ENCODE measurements around the gene VMP1. TPM values are rescaled to one million over a fixed set of nuclear protein-coding genes. Genes with fewer than 3 reads are reported as not detected.
A peak's percentile ranks its signal among the peaks of the same experiment; 100 is the strongest.
"Not testable (repeated sequence)": the region's sequence is repeated elsewhere in the genome, so short reads cannot be mapped to it uniquely, and the experiment has no call there.

Gene VMP1
- total and polyA plus RNA-seq, 2 donors (not counting 1 experiment from before 2014, with no cell fraction given) = 20.4 to 83.5 TPM

GRCh38 chr17:59804901-59805465 is 97.5 kb downstream of the VMP1 start:
- Mint-ChIP-seq H3K4me1 (peaks cover 4% of the 10 kb centered on the region), H3K9me3 (ENCODE audit: insufficient read depth) (no peaks in the 10 kb centered on the region), H3K27me3 (no peaks in the 10 kb centered on the region), H3K27ac (no peak overlapping the region), H3K4me3 (peak overlapping the region; percentile 43)
- Histone ChIP-seq H3K4me3 (ENCODE audit: control extremely low read depth in 1 of 5, extremely low read depth in 1 of 5, insufficient read depth in 1 of 5, low read depth in 2 of 5, low read length in 4 of 5) (peak overlapping the region in 2 of 5 experiments; percentile 4 to 13), H3K36me3 (replicated peaks in 1 of 2; ENCODE audit: control extremely low read depth in 1 of 2, control insufficient read depth in 1 of 2, extremely low read depth in 1 of 2, insufficient read depth in 2 of 2, low read length in 1 of 2) (no peaks in the 10 kb centered on the region), H3K27me3 (replicated peaks in 1 of 4; ENCODE audit: control extremely low read depth in 1 of 4, control insufficient read depth in 3 of 4, insufficient read depth in 4 of 4, low read length in 3 of 4) (no peaks in the 10 kb centered on the region), H3K9me3 (ENCODE audit: control extremely low read depth in 1 of 3, control insufficient read depth in 2 of 3, insufficient read depth in 1 of 3, low read length in 2 of 3) (no peaks in the 10 kb centered on the region), H4K20me1 (ENCODE audit: control insufficient read depth, insufficient read depth, low read length, poor library complexity, severe bottlenecking) (no peaks in the 10 kb centered on the region), H2AFZ (ENCODE audit: insufficient read depth, low read depth, low read length, poor library complexity, severe bottlenecking) (no peak overlapping the region), H3K9ac (ENCODE audit: low read length) (peak overlapping the region; percentile 3), H3K4me2 (replicated peaks; ENCODE audit: low read depth, low read length, poor library complexity, severe bottlenecking) (peak overlapping the region; percentile 33), H3K4me1 (ENCODE audit: control insufficient read depth in 2 of 2, insufficient read depth in 2 of 2, low read length in 2 of 2) (peaks cover 2 to 4% of the 10 kb centered on the region in 2 donors), H3K27ac (ENCODE audit: low read length in 2 of 2) (peak overlapping the region in 1 of 2 donors; percentile 7), H3K79me2 (ENCODE audit: control insufficient read depth, insufficient read depth, low read length) (no peaks in the 10 kb centered on the region)
- ChIA-PET POLR2A (interaction anchor here (0.6 kb wide), 1 partner anchor 14 kb away, joined by 4 read pairs; no protein-coding TSS in a partner anchor), CTCF (interaction anchor here (0.9 to 2.0 kb wide), 5 partner anchors 23 to 55 kb away, joined by 3 to 13 read pairs (median 4); no protein-coding TSS in a partner anchor)
- WGBS (ENCODE audit: insufficient coverage) = no CpG with 5 or more reads among the region's 6 CpGs
- no peak for TF ChIP-seq CTCF (IDR thresholded peaks at IDR 0.05)
- TF ChIP-seq EZH2 (IDR thresholded peaks at IDR 0.05; ENCODE audit: borderline replicate concordance, insufficient read depth, low read depth, low read length, poor library complexity, severe bottlenecking) = no peak
- intact Hi-C loops (cut with micrococcal nuclease) = no loop called here
- DNase-seq (no peak), ATAC-seq (ENCODE audit: low read depth) (no peak)

GRCh38 chr17:59806322-59806721 is 98.9 kb downstream of the VMP1 start:
- H3K4me3 ChIP-seq (ENCODE audit: control extremely low read depth in 1 of 5, extremely low read depth in 1 of 5, insufficient read depth in 1 of 5, low read depth in 2 of 5, low read length in 4 of 5); H3K4me1 ChIP-seq (ENCODE audit: control insufficient read depth in 2 of 2, insufficient read depth in 2 of 2, low read length in 2 of 2); ATAC-seq (ENCODE audit: low read depth); H3K36me3 ChIP-seq (replicated peaks in 1 of 2; ENCODE audit: control extremely low read depth in 1 of 2, control insufficient read depth in 1 of 2, extremely low read depth in 1 of 2, insufficient read depth in 2 of 2, low read length in 1 of 2); DNase-seq; H3K4me2 ChIP-seq (replicated peaks; ENCODE audit: low read depth, low read length, poor library complexity, severe bottlenecking); H3K9me3 Mint-ChIP-seq (ENCODE audit: insufficient read depth); H3K79me2 ChIP-seq (ENCODE audit: control insufficient read depth, insufficient read depth, low read length); H3K9ac ChIP-seq (ENCODE audit: low read length); H3K4me1 Mint-ChIP-seq; H4K20me1 ChIP-seq (ENCODE audit: control insufficient read depth, insufficient read depth, low read length, poor library complexity, severe bottlenecking); H3K27me3 Mint-ChIP-seq; H2AFZ ChIP-seq (ENCODE audit: insufficient read depth, low read depth, low read length, poor library complexity, severe bottlenecking); H3K27ac Mint-ChIP-seq; H3K27ac ChIP-seq (ENCODE audit: low read length in 2 of 2); H3K4me3 Mint-ChIP-seq; intact Hi-C loops (cut with micrococcal nuclease); H3K27me3 ChIP-seq (replicated peaks in 1 of 4; ENCODE audit: control extremely low read depth in 1 of 4, control insufficient read depth in 3 of 4, insufficient read depth in 4 of 4, low read length in 3 of 4); H3K9me3 ChIP-seq (ENCODE audit: control extremely low read depth in 1 of 3, control insufficient read depth in 2 of 3, insufficient read depth in 1 of 3, low read length in 2 of 3): not testable (repeated sequence)
- no CpG with 5 or more reads among the region's 6 CpGs for WGBS (ENCODE audit: insufficient coverage)
- ChIA-PET CTCF (interaction anchor here (0.6 to 0.8 kb wide), 2 partner anchors 10 to 11 kb away, joined by 3 to 7 read pairs; no protein-coding TSS in a partner anchor), POLR2A (interaction anchor here (0.6 to 0.7 kb wide), 2 partner anchors 19 to 38 kb away, joined by 4 read pairs; no protein-coding TSS in a partner anchor)

All from B cell (primary cell).